K562 (cell line): Measurements from ENCODE around the gene SYVN1. TPM values are rescaled to one million over a fixed set of nuclear protein-coding genes. Genes with fewer than 3 reads are reported as not detected.

ENCODE experiments used
- ARNT ChIP-seq, 2 experiments: fragments of 450-650 bp; IDR thresholded peaks; 2 replicates each; pipeline ENCODE4 v1.6.1; 2016; ENCODE audit warnings: mild to moderate bottlenecking in 1 of 2
- ATF1 ChIP-seq, 2 experiments: fragments of 450-650 bp in 1 of 2; IDR thresholded peaks; 2 replicates each; pipeline ENCODE4 v1.6.1; 2016; ENCODE audit warnings: missing compliant biosample characterization in 1 of 2, missing genetic modification characterization in 1 of 2
- CXXC5 ChIP-seq: fragments of 250-450 bp; sonication (Bioruptor Pico); IDR thresholded peaks from 2 replicates; pipeline ENCODE4 v1.8.0; 2022; ENCODE audit warnings: inconsistent platforms, mild to moderate bottlenecking, moderate library complexity
- HMGN3 ChIP-seq: IDR thresholded peaks from 2 replicates; pipeline ENCODE4 v1.6.1; 2011; ENCODE audit warnings: borderline replicate concordance, low read depth, mild to moderate bottlenecking, mixed read lengths, low read length; ENCODE audit not compliant: insufficient read length; ENCODE audit errors: extremely low read depth
- MNT ChIP-seq, 2 experiments: fragments of 450-650 bp; conservative IDR thresholded peaks; 2 replicates each; pipeline ENCODE4 v1.6.1; 2017; ENCODE audit warnings: mild to moderate bottlenecking in 2 of 2, moderate library complexity in 2 of 2
- NRF1 ChIP-seq, 2 experiments: fragments of 450-650 bp; IDR thresholded peaks in 1 of 2; conservative IDR thresholded peaks in 1 of 2; 2 replicates each; pipeline ENCODE4 v1.6.1; 2014; ENCODE audit warnings: mild to moderate bottlenecking in 2 of 2
- TARDBP ChIP-seq: fragments of 450-650 bp; IDR thresholded peaks from 2 replicates; pipeline ENCODE4 v1.6.1; 2016
- TBP ChIP-seq: optimal IDR thresholded peaks from 2 replicates; pipeline ENCODE3; 2011; ENCODE audit warnings: low read depth, low read length, improper control_type of control experiment
- XRCC5 ChIP-seq: fragments of 200-400 bp; formaldehyde crosslinking; IDR thresholded peaks from 2 replicates; pipeline ENCODE4 v1.6.1; 2017; ENCODE audit warnings: low read depth, mild to moderate bottlenecking, low read length
- ZEB2 ChIP-seq: fragments of 450-650 bp; IDR thresholded peaks from 2 replicates; pipeline ENCODE4 v1.6.1; 2016
- polyA plus RNA-seq, 8 experiments: library from polyadenylated mRNA; depleted of rRNA in 4 of 8; stranded (reverse) in 5 of 8; unstranded in 3 of 8; fragments of >200 nt; fragmentation: Nextera tagmentation in 2 of 8; fragmentation: Illumina TruSeq in 1 of 8; extraction: Ambion mirVana in 2 of 8; extraction: Trizol in 1 of 8; gene quantifications; 2 replicates each; pipeline versions ENCODE4 v1.2.1 to v1.2.3, GENCODE V29; 2011 to 2014; ENCODE audit warnings: inconsistent platforms in 1 of 8, missing spikeins in 1 of 8
- total RNA-seq, 7 experiments: library from RNA; depleted of rRNA in 6 of 7; stranded (reverse); fragments of >200 nt in 6 of 7; fragmentation: Illumina TruSeq in 2 of 7; extraction: Trizol in 2 of 7; gene quantifications; 2 replicates each; pipeline versions ENCODE4 v1.2.1 to v1.2.3, GENCODE V29; 2011 to 2021; ENCODE audit warnings: low replicate concordance in 1 of 7
- TF ChIP-seq, protein P1 (sequence below): fragments of 250-450 bp; sonication (Bioruptor Pico); IDR thresholded peaks from 2 replicates; pipeline ENCODE4 v1.5.0; 2022; ENCODE audit warnings: mild to moderate bottlenecking
- TF ChIP-seq, protein P2 (sequence below): fragments of 450-650 bp; IDR thresholded peaks from 2 replicates; pipeline ENCODE4 v1.6.1; 2016; ENCODE audit warnings: borderline replicate concordance

The SYVN1 gene
- total and polyA plus RNA-seq, 9 of the 15 experiments (the other 6 are each of a cell fraction or from before 2014, with no cell fraction given): 0.41 to 47.4 (median 9.9) TPM

DNA sequence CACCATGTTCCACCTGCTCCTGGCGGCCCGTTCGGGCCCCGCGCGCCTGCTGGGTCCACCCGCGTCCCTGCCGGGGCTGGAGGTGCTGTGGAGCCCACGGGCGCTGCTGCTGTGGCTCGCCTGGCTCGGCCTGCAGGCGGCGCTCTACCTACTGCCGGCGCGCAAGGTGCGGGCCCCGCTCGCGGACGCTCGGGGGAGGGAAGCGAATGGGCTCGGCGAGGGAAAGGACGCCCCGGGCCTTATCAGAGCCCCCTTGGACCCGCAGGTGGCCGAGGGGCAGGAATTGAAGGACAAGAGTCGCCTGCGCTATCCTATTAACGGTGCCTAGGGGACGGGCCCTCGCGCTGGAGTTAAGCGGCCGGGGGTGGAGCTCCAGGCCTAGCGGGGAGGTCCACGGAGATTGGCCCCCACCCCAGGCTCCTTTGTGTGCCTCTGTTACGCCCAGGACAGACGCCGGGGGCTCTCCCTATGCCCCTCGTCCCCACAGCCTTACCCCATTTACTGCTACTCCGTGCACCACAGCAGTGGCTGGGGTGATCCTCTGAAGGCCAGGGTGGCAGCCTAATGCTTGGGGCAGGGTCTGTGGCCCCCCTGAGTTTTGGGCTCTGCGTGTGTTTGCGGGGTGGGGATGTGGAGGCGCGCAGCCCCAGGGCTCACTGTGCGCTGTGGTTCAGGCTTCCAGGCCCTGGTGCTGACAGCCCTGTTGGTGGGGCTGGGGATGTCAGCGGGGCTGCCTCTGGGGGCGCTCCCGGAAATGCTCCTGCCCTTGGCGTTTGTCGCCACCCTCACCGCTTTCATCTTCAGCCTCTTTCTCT, 21.6 kb downstream of the SYVN1 start (continued):
- TF ChIP-seq, protein P1, sequence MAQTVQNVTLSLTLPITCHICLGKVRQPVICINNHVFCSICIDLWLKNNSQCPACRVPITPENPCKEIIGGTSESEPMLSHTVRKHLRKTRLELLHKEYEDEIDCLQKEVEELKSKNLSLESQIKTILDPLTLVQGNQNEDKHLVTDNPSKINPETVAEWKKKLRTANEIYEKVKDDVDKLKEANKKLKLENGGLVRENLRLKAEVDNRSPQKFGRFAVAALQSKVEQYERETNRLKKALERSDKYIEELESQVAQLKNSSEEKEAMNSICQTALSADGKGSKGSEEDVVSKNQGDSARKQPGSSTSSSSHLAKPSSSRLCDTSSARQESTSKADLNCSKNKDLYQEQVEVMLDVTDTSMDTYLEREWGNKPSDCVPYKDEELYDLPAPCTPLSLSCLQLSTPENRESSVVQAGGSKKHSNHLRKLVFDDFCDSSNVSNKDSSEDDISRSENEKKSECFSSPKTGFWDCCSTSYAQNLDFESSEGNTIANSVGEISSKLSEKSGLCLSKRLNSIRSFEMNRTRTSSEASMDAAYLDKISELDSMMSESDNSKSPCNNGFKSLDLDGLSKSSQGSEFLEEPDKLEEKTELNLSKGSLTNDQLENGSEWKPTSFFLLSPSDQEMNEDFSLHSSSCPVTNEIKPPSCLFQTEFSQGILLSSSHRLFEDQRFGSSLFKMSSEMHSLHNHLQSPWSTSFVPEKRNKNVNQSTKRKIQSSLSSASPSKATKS (CRISPR knock-in tag): no peak
- TF ChIP-seq, protein P2, sequence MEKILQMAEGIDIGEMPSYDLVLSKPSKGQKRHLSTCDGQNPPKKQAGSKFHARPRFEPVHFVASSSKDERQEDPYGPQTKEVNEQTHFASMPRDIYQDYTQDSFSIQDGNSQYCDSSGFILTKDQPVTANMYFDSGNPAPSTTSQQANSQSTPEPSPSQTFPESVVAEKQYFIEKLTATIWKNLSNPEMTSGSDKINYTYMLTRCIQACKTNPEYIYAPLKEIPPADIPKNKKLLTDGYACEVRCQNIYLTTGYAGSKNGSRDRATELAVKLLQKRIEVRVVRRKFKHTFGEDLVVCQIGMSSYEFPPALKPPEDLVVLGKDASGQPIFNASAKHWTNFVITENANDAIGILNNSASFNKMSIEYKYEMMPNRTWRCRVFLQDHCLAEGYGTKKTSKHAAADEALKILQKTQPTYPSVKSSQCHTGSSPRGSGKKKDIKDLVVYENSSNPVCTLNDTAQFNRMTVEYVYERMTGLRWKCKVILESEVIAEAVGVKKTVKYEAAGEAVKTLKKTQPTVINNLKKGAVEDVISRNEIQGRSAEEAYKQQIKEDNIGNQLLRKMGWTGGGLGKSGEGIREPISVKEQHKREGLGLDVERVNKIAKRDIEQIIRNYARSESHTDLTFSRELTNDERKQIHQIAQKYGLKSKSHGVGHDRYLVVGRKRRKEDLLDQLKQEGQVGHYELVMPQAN: peak; percentile 17; the same call in 1 of the 2 replicates
- TF ChIP-seq ATF1 (CRISPR knock-in tag; IDR thresholded peaks at IDR 0.05) (no peak), ATF1 (tag; IDR thresholded peaks at IDR 0.05) (0 out of 2 replicates have a peak, but pooled peaks have one; percentile 38), MNT (conservative IDR thresholded peaks at IDR 0.05) (peak in 1 of 2 experiments; percentile 61; a peak in 3 of 4 replicates), ARNT (IDR thresholded peaks at IDR 0.05) (no peak), XRCC5 (peak; percentile 72; the same call in 1 of the 2 replicates), TBP (peak; percentile 11), TARDBP (peak; percentile 98), HMGN3 (peak; percentile 95), NRF1 (conservative IDR thresholded peaks at IDR 0.05 in 1 of 2, IDR thresholded peaks at IDR 0.05 in 1 of 2) (peak; percentile 34 to 53; a peak in 3 of 4 replicates), CXXC5 (peak; percentile 89), ZEB2 (no peak)
